Panc1 (cell line): ENCODE data around the gene CDK11B. TPM values are rescaled to one million over a fixed set of nuclear protein-coding genes. Genes with fewer than 3 reads are reported as not detected.
"Not testable (repeated sequence)": the region's sequence is repeated elsewhere in the genome, so short reads cannot be mapped to it uniquely, and the experiment has no call there.

Experiments
- ATAC-seq: fragments of 200-7000 bp; cut with Tn5 transposase; 2 replicates; pipeline ENCODE4 v1.9.1; 2020; ENCODE audit warnings: mild to moderate bottlenecking, moderate library complexity
- BruUV-seq: library from RNA; stranded (reverse); fragments of 400-500 nt; replicated peaks from 2 replicates; lab custom pipeline; 2021; lab: Mats Ljungman, UMichigan
- CTCF ChIA-PET: fragments of 300-600 bp; sonication (Branson Sonifier 250); formaldehyde crosslinking; loops from one replicate; lab custom pipeline; 2022; ENCODE audit warnings: antibody characterized with exemption; lab: Charles Lee
- POLR2A ChIA-PET: fragments of 300-600 bp; sonication (Branson Sonifier 250); formaldehyde crosslinking; loops from one replicate; lab custom pipeline; 2022; ENCODE audit warnings: antibody characterized with exemption; lab: Charles Lee
- DNase-seq: peaks from one replicate; pipeline ENCODE4 v3.0.0-alpha.2; 2010; ENCODE audit warnings: low read depth, low spot score
- H3K27ac ChIP-seq: 2 replicates; pipeline ENCODE4 v1.5.1; 2011; ENCODE audit warnings: mild to moderate bottlenecking, low read length, inconsistent platforms
- H3K27me3 ChIP-seq: fragments of 200-500 bp; sonication (Bioruptor generic); 2 replicates; pipeline ENCODE4 v1.6.0; 2014; ENCODE audit warnings: low read length, inconsistent platforms; ENCODE audit not compliant: control insufficient read depth, insufficient read depth
- H3K36me3 ChIP-seq: fragments of 200-500 bp; sonication (Bioruptor generic); 2 replicates; pipeline ENCODE4 v1.5.1; 2014; ENCODE audit warnings: inconsistent platforms, mild to moderate bottlenecking, low read length, moderate library complexity; ENCODE audit not compliant: control insufficient read depth, insufficient read depth
- H3K4me1 ChIP-seq: 2 replicates; pipeline ENCODE4 v1.5.1; 2011; ENCODE audit warnings: inconsistent platforms, mild to moderate bottlenecking, low read length, moderate library complexity; ENCODE audit not compliant: control insufficient read depth, insufficient read depth
- H3K4me3 ChIP-seq, 2 experiments: 2 replicates each; pipeline ENCODE4 v1.5.1; 2011 to 2012; ENCODE audit warnings: low read depth in 2 of 2, low read length in 2 of 2, mild to moderate bottlenecking in 2 of 2, inconsistent platforms in 1 of 2, moderate library complexity in 1 of 2
- H3K9me3 ChIP-seq: fragments of 200-500 bp; sonication (Bioruptor generic); 2 replicates; pipeline ENCODE4 v1.5.1; 2014; ENCODE audit warnings: low read depth, mild to moderate bottlenecking, inconsistent platforms, low read length, moderate library complexity; ENCODE audit not compliant: control insufficient read depth, insufficient read depth
- TCF7L2 ChIP-seq: IDR thresholded peaks from 2 replicates; pipeline ENCODE4 v1.6.1; 2011; ENCODE audit warnings: mild to moderate bottlenecking, low read depth, low read length, inconsistent platforms
- in situ Hi-C: cut with HindIII; loops from 2 replicates; pipeline ENCODE4 v1.10.0; 2016; ENCODE audit warnings: low sequenced_read_pairs, low pct_unique_long_range_greater_than_20kb
- intact Hi-C: fragments of 100-400 bp; cut with micrococcal nuclease; formaldehyde crosslinking; loops from one replicate; pipeline ENCODE4 v1.10.0; 2022; ENCODE audit not compliant: unreplicated experiment
- total RNA-seq: library from RNA; stranded (reverse); gene quantifications from one replicate; pipeline ENCODE4 v1.2.1, GENCODE V29; 2021; ENCODE audit not compliant: unreplicated experiment

Gene CDK11B
- total RNA-seq, 1 experiment from 2014 or later = 36.5 TPM

DNA sequence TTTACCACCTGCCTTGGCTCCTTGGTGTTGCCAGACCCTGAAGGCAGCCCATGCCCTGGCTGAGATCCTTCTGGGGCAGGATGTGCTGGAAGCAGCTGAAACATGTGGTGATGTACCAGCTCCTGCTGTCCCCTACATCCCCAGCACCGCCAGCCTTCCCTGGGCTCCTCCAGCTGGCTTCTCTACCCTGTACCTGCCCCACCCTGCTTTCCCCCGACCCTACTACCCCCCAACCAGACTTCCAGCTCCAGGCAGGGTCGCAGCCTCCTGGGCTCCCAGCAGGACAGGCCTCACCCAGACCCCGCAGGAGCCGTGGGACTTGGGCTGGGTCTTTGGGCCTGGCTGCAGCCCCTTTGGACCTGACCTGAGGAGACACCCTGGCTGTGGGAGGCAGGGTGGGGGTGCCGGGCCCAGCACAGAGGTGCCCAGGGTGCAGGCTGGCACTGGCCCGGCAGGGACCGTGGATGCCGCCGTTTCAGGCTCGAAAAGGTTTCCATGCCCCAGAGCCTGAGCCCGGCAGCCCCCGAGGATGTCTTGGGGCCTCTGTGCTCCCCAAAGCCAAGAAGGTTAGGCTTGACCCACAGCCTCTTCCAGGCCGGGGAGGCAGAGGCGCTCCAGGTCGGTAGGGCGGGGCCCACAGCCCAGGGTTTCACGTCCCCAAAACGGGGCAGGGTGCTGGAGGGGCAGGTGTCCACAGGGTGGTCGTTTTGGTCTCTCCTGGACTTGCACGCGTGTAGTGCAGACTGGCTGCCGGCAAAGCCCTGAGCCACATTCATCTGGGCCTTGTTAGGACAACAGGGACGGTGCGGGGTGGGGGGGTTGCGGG is 38.8 kb upstream of the CDK11B start:
- BruUV-seq, POLR2A ChIA-PET, H3K36me3 ChIP-seq, ATAC-seq, H3K4me1 ChIP-seq, H3K27ac ChIP-seq, CTCF ChIA-PET, H3K27me3 ChIP-seq, H3K4me3 ChIP-seq, intact Hi-C loops, DNase-seq, in situ Hi-C loops, H3K9me3 ChIP-seq: not testable (repeated sequence)

DNA sequence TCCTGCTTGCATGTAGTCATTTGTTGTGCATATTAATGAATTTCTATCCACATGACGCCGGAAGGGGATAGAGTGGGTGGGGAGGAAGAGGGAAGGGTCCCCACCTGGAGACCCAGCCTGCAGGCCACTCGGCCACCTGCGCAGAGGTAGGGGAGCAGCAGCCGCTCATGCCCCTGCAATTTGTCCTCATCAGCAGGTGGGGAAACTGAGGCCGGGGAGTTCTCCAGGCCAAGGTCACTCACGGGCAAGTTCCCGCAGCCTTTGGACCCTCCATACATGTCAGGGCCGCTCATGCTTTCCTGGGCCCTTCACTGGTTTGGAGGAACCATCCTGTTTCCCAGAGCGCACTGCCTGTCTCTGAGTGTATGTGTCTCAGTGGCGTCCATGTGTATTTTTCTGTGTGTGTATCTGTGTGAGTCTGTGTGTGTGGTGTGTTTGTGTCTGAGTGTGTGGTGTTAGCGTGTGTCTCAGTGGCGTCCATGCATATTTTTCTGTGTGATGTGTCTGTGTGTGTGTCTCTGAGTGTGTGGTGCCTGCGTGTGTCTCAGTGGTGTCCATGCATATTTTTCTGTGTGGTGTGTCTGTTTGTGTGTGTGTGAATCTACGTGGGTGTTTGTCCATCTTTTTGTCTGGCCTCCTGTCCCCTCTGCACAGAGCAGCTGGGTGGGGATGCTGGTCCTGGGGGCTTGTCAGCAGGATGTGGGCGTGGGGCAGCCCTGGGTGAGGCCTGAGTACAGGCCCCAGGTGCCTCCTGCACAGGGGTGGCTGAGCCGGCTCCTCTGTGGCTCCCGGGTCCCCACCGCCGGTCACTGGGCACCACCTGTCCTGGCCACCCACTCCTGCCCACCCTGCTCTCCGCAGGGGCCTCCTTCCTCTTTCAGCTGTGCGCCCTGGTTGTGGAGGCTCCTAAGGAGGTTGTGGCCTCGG is 37.9 kb upstream of the CDK11B start:
- H3K4me3 ChIP-seq, BruUV-seq, H3K27ac ChIP-seq, intact Hi-C loops, in situ Hi-C loops, H3K27me3 ChIP-seq, POLR2A ChIA-PET, ATAC-seq, H3K9me3 ChIP-seq, H3K4me1 ChIP-seq, H3K36me3 ChIP-seq, CTCF ChIA-PET, DNase-seq: not testable (repeated sequence)

DNA sequence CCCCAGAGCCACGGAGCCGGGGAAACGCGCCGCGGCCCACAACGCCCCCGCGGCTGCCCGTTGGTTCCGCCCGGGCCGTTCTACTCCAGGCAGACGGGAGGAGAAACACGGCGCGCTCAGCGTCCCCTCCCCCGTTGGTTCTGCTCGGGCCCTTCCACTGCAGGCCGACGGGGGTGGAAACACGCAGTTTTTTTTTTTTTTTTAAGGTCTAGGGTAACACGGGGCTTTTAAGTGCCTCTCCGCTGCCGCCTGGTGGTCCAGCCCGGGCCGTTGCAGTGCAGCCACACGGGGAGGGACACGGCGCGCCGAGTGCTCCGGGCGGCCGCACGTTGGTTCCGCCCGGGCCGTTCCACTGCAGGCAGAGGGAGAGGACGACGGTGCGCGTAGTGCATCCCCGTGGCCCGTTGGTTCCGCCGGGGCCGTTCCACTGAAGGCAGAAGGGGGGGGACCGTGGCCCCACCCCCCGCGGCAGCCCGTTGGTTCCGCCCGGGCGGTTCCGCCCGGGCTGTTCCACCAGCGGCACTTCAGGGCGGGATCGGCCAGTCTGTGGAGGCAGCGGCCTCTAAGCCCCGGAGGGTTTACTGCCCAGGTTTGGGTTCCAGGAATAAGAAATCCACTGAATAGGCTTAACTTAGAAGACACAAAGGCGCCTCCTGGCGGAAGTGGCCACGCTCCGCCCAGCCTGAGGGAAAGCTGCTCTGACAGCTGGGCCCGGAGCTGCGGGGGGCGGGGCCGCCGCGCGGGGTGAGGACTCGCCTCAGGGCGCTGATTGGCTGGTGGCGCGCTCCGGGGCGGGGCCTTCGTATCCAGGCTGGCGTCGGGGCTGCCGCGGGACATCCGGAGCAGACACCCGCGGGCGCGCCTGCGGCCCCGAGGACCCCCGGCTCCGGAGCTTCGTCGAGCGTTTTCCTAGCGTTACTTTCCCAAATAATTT is 34.2 kb upstream of the CDK11B start, which contains the start of gene SLC35E2B:
SLC35E2B (minus strand) TSS at position 82 of the 934 bp plus-strand sequence. CDS start 16,096 bp downstream, outside the sequence.
- H3K4me1 ChIP-seq, H3K36me3 ChIP-seq, H3K9me3 ChIP-seq, POLR2A ChIA-PET, H3K27me3 ChIP-seq, DNase-seq, BruUV-seq, intact Hi-C loops, CTCF ChIA-PET, in situ Hi-C loops: not testable (repeated sequence)
- Histone ChIP-seq H3K4me3 (peak within 1 kb of the TSS; percentile 45 to 46), H3K27ac (peak within 1 kb of the TSS; percentile 70)
- peak; percentile 87 for TF ChIP-seq TCF7L2
- ATAC-seq = peak; percentile 91

DNA sequence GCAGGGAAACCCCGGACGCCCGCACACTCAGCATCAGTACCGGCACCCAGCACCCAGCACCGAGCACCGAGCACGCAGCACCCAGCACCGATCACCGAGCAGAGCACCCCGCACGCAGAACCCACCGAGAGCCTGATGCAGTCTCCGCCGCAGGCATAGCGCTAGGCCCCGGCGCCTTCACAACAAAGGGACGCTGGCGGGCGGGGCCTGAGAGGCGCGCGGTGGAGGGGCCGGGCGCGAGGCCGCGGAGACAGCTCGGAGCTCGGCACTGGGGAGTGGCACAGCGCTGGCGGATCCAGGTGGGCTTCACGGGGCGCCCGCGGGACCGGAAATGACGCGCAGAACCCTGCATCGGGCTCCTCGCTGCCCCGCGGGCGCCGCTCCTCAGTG is 33.5 kb upstream of the CDK11B start:
- H3K27me3 ChIP-seq, DNase-seq, in situ Hi-C loops, CTCF ChIA-PET, intact Hi-C loops, H3K9me3 ChIP-seq, H3K36me3 ChIP-seq, BruUV-seq, POLR2A ChIA-PET, H3K4me1 ChIP-seq: not testable (repeated sequence)
- Histone ChIP-seq H3K27ac (peak overlapping the region; percentile 70; the same call in 1 of the 2 replicates), H3K4me3 (peak overlapping the region; percentile 45 to 46)
- peak; percentile 79 for ATAC-seq

DNA sequence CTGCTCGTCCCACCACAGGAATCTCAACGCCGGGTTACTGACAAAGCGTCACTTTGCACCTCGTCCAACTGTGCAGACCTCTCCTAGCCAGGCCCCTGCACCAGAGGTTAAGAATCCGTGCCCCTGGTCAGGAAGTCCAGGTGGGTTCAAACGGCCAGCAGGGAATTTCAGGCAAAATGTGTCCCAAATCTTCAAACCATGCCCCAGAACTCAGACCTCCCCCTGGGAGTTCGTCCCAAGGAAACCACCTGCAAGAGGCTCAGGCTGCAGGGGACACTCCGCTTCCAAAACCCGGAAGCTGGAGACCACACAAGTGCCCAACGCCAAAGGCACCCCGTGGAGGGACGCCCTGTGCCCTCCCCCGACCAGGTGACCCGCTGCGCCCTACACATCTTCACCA is 32.6 kb upstream of the CDK11B start:
- H3K4me3 ChIP-seq = peak overlapping the region; percentile 20 to 37; a peak in 2 of 4 replicates
- CTCF ChIA-PET, in situ Hi-C loops, intact Hi-C loops, H3K9me3 ChIP-seq, BruUV-seq, H3K36me3 ChIP-seq, ATAC-seq, DNase-seq, H3K27me3 ChIP-seq, POLR2A ChIA-PET, H3K27ac ChIP-seq: not testable (repeated sequence)
- H3K4me1 ChIP-seq = peaks cover 11% of the 10 kb centered on the region

DNA sequence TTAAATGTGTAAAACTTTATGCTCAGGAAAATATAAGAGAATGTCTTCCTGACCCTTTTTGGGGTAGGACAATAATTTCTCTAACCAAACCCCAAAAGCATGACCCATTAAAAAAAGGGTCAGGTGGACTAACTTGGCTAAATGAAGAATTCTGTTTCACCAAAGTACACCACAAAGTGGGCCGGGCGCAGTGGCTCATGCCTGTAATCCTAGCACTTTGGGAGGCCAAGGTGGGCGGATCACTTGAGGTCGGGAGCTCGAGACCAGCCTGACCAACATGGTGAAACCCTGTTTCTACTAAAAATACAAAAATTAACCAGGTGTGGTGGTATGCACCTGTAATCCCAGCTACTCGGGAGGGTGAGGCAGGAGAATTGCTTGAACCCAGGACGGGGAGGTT is 30.7 kb upstream of the CDK11B start:
- DNase-seq, H3K9me3 ChIP-seq, CTCF ChIA-PET, H3K36me3 ChIP-seq, ATAC-seq, in situ Hi-C loops, intact Hi-C loops, POLR2A ChIA-PET, H3K27ac ChIP-seq, H3K4me3 ChIP-seq, H3K27me3 ChIP-seq, BruUV-seq: not testable (repeated sequence)
- peaks cover 15% of the 10 kb centered on the region for H3K4me1 ChIP-seq
